ENCODE results near the gene KLK6.

KLK6 gene

GRCh38 chr19:50968716-50969412 is 527 bp downstream of the KLK6 start:
- H3K27me3 ChIP-seq (replicated peaks in 2 of 5; ENCODE audit: control insufficient read depth in 4 of 5, insufficient read depth in 5 of 5, low read length in 4 of 5), result peaks cover 0 to 62% (median 6%) of the 10 kb centered on the region in 5 experiments
- 54% methylated on average over 3 of the region's 7 CpGs for WGBS (ENCODE audit: insufficient coverage)
- no peak for DNase-seq
- no peaks in the 10 kb centered on the region for H3K36me3 ChIP-seq (ENCODE audit: control insufficient read depth in 4 of 4, insufficient read depth in 4 of 4, low read length in 3 of 4)
- H3K4me3 ChIP-seq (ENCODE audit: control insufficient read depth in 1 of 7, extremely low read depth in 1 of 7, insufficient read depth in 4 of 7, low read depth in 2 of 7, low read length in 6 of 7), result no peak overlapping the region
- no peak overlapping the region for H3K27ac ChIP-seq (ENCODE audit: insufficient read depth in 1 of 2, low read depth in 1 of 2, low read length in 2 of 2, poor library complexity in 1 of 2, severe bottlenecking in 2 of 2)
- H3K4me1 ChIP-seq (ENCODE audit: control extremely low read depth in 1 of 4, control insufficient read depth in 4 of 4, insufficient read depth in 4 of 4, low read length in 3 of 4), result no peaks in the 10 kb centered on the region
- no peaks in the 10 kb centered on the region for H3K9me3 ChIP-seq (ENCODE audit: control extremely low read depth in 1 of 5, control insufficient read depth in 4 of 5, insufficient read depth in 2 of 5, low read depth in 1 of 5, low read length in 4 of 5)
- ChIA-PET CTCF (no interaction called here), POLR2A (no interaction called here)

GRCh38 chr19:50967929-50968715 is 1.3 kb downstream of the KLK6 start:
- POLR2A ChIA-PET, result no interaction called here
- Histone ChIP-seq H3K9me3 (ENCODE audit: control extremely low read depth in 1 of 5, control insufficient read depth in 4 of 5, insufficient read depth in 2 of 5, low read depth in 1 of 5, low read length in 4 of 5) (no peaks in the 10 kb centered on the region), H3K27me3 (replicated peaks in 2 of 5; ENCODE audit: control insufficient read depth in 4 of 5, insufficient read depth in 5 of 5, low read length in 4 of 5) (peaks cover 0 to 61% (median 6%) of the 10 kb centered on the region in 5 experiments), H3K4me1 (ENCODE audit: control extremely low read depth in 1 of 4, control insufficient read depth in 4 of 4, insufficient read depth in 4 of 4, low read length in 3 of 4) (no peaks in the 10 kb centered on the region), H3K36me3 (ENCODE audit: control insufficient read depth in 4 of 4, insufficient read depth in 4 of 4, low read length in 3 of 4) (no peaks in the 10 kb centered on the region), H3K4me3 (ENCODE audit: control insufficient read depth in 1 of 7, extremely low read depth in 1 of 7, insufficient read depth in 4 of 7, low read depth in 2 of 7, low read length in 6 of 7) (no peak overlapping the region), H3K27ac (ENCODE audit: insufficient read depth in 1 of 2, low read depth in 1 of 2, low read length in 2 of 2, poor library complexity in 1 of 2, severe bottlenecking in 2 of 2) (no peak overlapping the region)
- DNase-seq, result no peak
- WGBS (ENCODE audit: insufficient coverage), result 39% methylated on average over 16 of the region's 20 CpGs
- CTCF ChIA-PET, result no interaction called here

GRCh38 chr19:50964266-50964665 is 5.1 kb downstream of the KLK6 start:
- CTCF ChIA-PET, result no interaction called here
- Histone ChIP-seq H3K4me3 (ENCODE audit: control insufficient read depth in 1 of 7, extremely low read depth in 1 of 7, insufficient read depth in 4 of 7, low read depth in 2 of 7, low read length in 6 of 7) (no peak overlapping the region), H3K9me3 (ENCODE audit: control extremely low read depth in 1 of 5, control insufficient read depth in 4 of 5, insufficient read depth in 2 of 5, low read depth in 1 of 5, low read length in 4 of 5) (peaks cover 0 to 4% (median 0%) of the 10 kb centered on the region in 5 experiments), H3K4me1 (ENCODE audit: control extremely low read depth in 1 of 4, control insufficient read depth in 4 of 4, insufficient read depth in 4 of 4, low read length in 3 of 4) (no peaks in the 10 kb centered on the region), H3K27ac (ENCODE audit: insufficient read depth in 1 of 2, low read depth in 1 of 2, low read length in 2 of 2, poor library complexity in 1 of 2, severe bottlenecking in 2 of 2) (no peak overlapping the region), H3K36me3 (ENCODE audit: control insufficient read depth in 4 of 4, insufficient read depth in 4 of 4, low read length in 3 of 4) (no peaks in the 10 kb centered on the region), H3K27me3 (replicated peaks in 2 of 5; ENCODE audit: control insufficient read depth in 4 of 5, insufficient read depth in 5 of 5, low read length in 4 of 5) (peaks cover 0 to 54% (median 6%) of the 10 kb centered on the region in 5 experiments)
- DNase-seq, result no peak
- POLR2A ChIA-PET, result no interaction called here
- WGBS (ENCODE audit: insufficient coverage), result no CpG with 5 or more reads among the region's 3 CpGs

GRCh38 chr19:50963381-50963780 is 6.0 kb downstream of the KLK6 start:
- WGBS (ENCODE audit: insufficient coverage), result 93% methylated on average over 6 of the region's 6 CpGs
- ChIA-PET POLR2A (no interaction called here), CTCF (no interaction called here)
- no peak overlapping the region for H3K4me3 ChIP-seq (ENCODE audit: control insufficient read depth in 1 of 7, extremely low read depth in 1 of 7, insufficient read depth in 4 of 7, low read depth in 2 of 7, low read length in 6 of 7)
- no peaks in the 10 kb centered on the region for H3K4me1 ChIP-seq (ENCODE audit: control extremely low read depth in 1 of 4, control insufficient read depth in 4 of 4, insufficient read depth in 4 of 4, low read length in 3 of 4)
- no peaks in the 10 kb centered on the region for H3K36me3 ChIP-seq (ENCODE audit: control insufficient read depth in 4 of 4, insufficient read depth in 4 of 4, low read length in 3 of 4)
- peaks cover 0 to 45% (median 6%) of the 10 kb centered on the region in 5 experiments for H3K27me3 ChIP-seq (replicated peaks in 2 of 5; ENCODE audit: control insufficient read depth in 4 of 5, insufficient read depth in 5 of 5, low read length in 4 of 5)
- no peak overlapping the region for H3K27ac ChIP-seq (ENCODE audit: insufficient read depth in 1 of 2, low read depth in 1 of 2, low read length in 2 of 2, poor library complexity in 1 of 2, severe bottlenecking in 2 of 2)
- DNase-seq, result no peak
- H3K9me3 ChIP-seq (ENCODE audit: control extremely low read depth in 1 of 5, control insufficient read depth in 4 of 5, insufficient read depth in 2 of 5, low read depth in 1 of 5, low read length in 4 of 5), result peaks cover 0 to 4% (median 0%) of the 10 kb centered on the region in 5 experiments

GRCh38 chr19:50962245-50962644 is 7.1 kb downstream of the KLK6 start:
- H3K27me3 ChIP-seq (replicated peaks in 2 of 5; ENCODE audit: control insufficient read depth in 4 of 5, insufficient read depth in 5 of 5, low read length in 4 of 5), result peaks cover 0 to 46% (median 2%) of the 10 kb centered on the region in 5 experiments
- CTCF ChIA-PET, result no interaction called here
- H3K27ac ChIP-seq (ENCODE audit: insufficient read depth in 1 of 2, low read depth in 1 of 2, low read length in 2 of 2, poor library complexity in 1 of 2, severe bottlenecking in 2 of 2), result no peak overlapping the region

GRCh38 chr19:50959731-50960500 is 9.5 kb downstream of the KLK6 start:
- H3K36me3 ChIP-seq (ENCODE audit: control insufficient read depth in 4 of 4, insufficient read depth in 4 of 4, low read length in 3 of 4), result no peaks in the 10 kb centered on the region
- CTCF ChIA-PET, result interaction anchor here (1.0 kb wide), 1 partner anchor 38 kb away, joined by 3 read pairs; no protein-coding TSS in a partner anchor
- no peak overlapping the region for H3K4me3 ChIP-seq (ENCODE audit: control insufficient read depth in 1 of 7, extremely low read depth in 1 of 7, insufficient read depth in 4 of 7, low read depth in 2 of 7, low read length in 6 of 7)
- POLR2A ChIA-PET, result interaction anchor here (0.6 kb wide), 1 partner anchor 85 kb away, joined by 3 read pairs; no protein-coding TSS in a partner anchor
- peak in 2 of 3 donors; percentile 12 for DNase-seq
- H3K27ac ChIP-seq (ENCODE audit: insufficient read depth in 1 of 2, low read depth in 1 of 2, low read length in 2 of 2, poor library complexity in 1 of 2, severe bottlenecking in 2 of 2), result no peak overlapping the region
- peaks cover 0 to 4% (median 0%) of the 10 kb centered on the region in 5 experiments for H3K9me3 ChIP-seq (ENCODE audit: control extremely low read depth in 1 of 5, control insufficient read depth in 4 of 5, insufficient read depth in 2 of 5, low read depth in 1 of 5, low read length in 4 of 5)
- WGBS (ENCODE audit: insufficient coverage), result 78% methylated on average over 4 of the region's 9 CpGs
- H3K4me1 ChIP-seq (ENCODE audit: control extremely low read depth in 1 of 4, control insufficient read depth in 4 of 4, insufficient read depth in 4 of 4, low read length in 3 of 4), result no peaks in the 10 kb centered on the region
- peaks cover 0 to 33% (median 2%) of the 10 kb centered on the region in 5 experiments for H3K27me3 ChIP-seq (replicated peaks in 2 of 5; ENCODE audit: control insufficient read depth in 4 of 5, insufficient read depth in 5 of 5, low read length in 4 of 5)

More at GRCh38 chr19:50962245-50962644, 7.1 kb downstream of the KLK6 start:
- no peak overlapping the region for H3K4me3 ChIP-seq (ENCODE audit: control insufficient read depth in 1 of 7, extremely low read depth in 1 of 7, insufficient read depth in 4 of 7, low read depth in 2 of 7, low read length in 6 of 7)
- no peaks in the 10 kb centered on the region for H3K4me1 ChIP-seq (ENCODE audit: control extremely low read depth in 1 of 4, control insufficient read depth in 4 of 4, insufficient read depth in 4 of 4, low read length in 3 of 4)
- POLR2A ChIA-PET, result no interaction called here
- no peak for DNase-seq
- WGBS (ENCODE audit: insufficient coverage), result 100% methylated on average over 1 of the region's 1 CpG
- H3K36me3 ChIP-seq (ENCODE audit: control insufficient read depth in 4 of 4, insufficient read depth in 4 of 4, low read length in 3 of 4), result no peaks in the 10 kb centered on the region
- H3K9me3 ChIP-seq (ENCODE audit: control extremely low read depth in 1 of 5, control insufficient read depth in 4 of 5, insufficient read depth in 2 of 5, low read depth in 1 of 5, low read length in 4 of 5), result peaks cover 0 to 4% (median 0%) of the 10 kb centered on the region in 5 experiments

All from common myeloid progenitor, CD34-positive (primary cell).